ENCODE results near the gene LRRC7.
"Not testable (repeated sequence)": the region's sequence is repeated elsewhere in the genome, so short reads cannot be mapped to it uniquely, and the experiment has no call there.

Gene LRRC7

DNA sequence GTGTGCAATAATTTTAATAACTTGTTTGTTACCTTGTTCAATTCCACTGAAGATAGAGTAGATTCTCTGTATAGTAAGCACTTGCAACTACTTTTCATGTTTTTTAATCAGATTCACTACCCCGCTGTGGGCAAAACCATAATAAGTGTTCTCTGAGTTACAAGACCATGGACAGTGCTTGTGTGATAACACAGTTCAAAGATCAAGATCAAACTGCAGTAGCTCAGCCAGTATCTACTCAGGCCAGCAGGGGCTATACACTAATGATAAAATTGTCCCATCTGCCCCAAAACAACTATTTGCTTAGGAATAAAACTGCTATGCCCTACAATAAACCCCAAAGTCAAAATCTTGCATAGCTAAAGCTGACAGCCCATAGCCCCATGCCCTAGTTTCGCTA lies 129.6 kb downstream of the LRRC7 start:
- no peak for DNase-seq (ENCODE audit: low spot score)

- no peak for DNase-seq (ENCODE audit: low spot score)
Observed at GRCh38 chr1:69700770-69701169, 133.0 kb downstream of the LRRC7 start.

DNA sequence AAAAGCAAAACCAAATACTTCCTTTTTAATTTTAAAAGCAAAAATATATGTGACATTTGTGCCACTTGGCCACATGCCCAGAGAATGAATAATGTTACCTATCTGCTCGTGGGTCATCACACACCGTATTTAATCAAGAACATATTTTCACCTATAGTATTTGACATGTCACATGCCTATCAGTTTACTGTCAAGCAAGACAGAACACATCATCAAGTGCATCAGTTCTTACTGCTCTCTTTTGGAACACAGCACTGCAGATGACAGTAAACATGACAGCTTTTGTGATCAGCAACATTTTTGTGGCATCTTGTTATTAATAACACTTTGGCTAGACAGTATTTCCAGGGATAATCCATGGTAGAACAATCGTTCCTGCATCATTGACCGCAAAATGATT lies 134.4 kb downstream of the LRRC7 start:
- DNase-seq (ENCODE audit: low spot score), result no peak

DNA sequence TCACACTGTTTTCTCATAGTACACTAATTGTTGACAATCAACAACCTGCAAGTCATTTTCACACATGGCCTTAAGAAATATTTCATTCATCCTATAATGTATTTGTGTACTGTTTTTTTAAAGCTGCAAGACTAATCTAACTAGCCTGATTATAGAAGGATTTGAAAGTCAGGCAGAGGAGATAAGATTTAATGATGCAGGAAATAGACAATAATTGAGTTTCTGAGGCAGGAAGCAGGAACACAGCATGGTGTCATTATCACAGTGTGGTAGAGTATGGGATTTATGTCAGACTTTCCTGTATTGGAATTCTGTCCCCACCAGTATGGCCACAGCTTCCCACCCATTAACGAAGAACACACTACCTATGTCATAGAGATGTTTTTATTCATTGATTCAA lies 138.8 kb downstream of the LRRC7 start:
- DNase-seq (ENCODE audit: low spot score), result no peak

DNA sequence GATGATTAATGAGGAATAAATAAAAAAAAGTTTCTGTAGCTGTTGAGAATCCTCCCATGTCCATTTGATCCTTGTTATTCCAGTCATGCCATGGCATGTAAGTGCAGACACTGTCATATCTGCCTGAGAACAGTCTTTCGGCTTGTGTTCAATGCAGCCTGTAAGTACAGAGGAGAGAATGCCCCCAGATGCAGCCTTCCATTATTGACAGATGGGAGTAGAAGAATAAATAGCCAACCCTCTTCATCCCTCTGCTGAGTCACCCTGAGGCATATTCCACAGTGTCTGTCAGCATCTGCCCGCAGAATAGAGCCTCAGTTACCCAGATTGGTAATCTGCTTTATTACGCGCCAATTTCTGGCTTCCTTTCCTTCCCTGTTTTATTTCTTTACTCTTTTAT lies 139.4 kb downstream of the LRRC7 start:
- no peak for DNase-seq (ENCODE audit: low spot score)

DNA sequence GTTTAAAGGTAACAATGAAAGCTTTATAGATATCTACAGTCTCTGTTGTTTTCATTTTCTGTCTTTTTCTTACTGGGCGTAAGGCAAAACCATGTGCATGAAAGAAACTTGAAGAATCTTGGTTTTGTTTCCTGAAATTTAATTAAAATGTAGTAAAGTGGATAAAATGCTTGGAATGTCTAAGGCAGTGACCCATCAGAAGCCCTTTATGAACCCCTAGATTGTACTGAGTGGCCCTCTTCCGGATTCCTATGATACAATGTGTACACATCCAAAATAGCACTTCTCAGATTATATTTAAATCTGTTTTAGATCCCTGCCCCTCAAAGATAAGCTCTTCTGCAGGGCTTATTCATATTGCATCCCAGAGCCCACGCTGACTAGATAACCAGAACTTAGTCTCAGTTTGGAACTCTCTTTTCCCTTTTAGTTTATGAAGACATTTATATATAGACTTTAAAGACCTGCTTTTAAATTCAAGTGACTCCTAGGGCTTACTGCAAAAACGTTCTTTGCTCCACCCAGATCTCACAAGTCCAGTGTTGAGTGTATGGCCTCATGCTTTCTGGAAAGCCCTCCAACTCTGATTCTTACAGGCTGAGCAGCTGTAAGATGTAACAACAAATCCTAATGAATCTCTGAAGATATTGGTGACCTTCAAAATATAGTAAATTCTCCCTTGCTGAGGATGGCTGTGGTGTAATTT lies 142.9 kb downstream of the LRRC7 start:
- DNase-seq (ENCODE audit: low spot score), result no peak

DNA sequence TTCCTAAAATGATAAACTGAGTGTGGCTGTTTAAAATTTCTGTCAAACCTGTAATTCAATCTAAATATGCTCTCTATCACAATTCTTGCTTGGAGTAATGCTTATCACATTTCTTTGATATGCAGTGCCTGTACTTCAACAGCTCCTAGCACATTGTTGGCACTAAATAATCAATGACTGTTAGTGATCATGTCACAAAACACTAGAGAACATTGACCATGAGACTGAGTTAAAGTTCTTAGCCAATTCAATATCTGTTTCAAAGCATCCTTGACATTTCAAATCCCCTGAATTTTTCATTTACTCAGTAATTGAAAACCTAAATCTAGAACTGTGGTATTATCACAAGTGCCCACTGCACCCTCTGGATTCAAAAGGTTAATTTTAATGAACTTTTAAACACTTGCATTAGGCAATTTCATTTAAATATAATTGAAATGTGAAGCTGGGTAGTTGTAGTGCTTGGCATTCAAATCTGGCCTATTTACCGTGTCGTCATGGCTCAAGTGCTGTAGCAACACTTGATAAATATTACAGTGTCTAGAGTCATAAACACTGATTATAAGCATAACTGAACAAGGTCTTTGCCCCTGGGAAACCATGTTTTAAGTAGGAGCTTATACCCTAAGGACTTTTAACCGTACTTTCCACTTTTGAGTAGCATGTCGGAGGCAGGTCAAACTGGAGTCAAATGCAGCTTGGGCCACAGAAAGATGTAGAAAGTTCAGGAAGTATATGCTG lies 143.6 kb downstream of the LRRC7 start:
- no peak for DNase-seq (ENCODE audit: low spot score)

DNA sequence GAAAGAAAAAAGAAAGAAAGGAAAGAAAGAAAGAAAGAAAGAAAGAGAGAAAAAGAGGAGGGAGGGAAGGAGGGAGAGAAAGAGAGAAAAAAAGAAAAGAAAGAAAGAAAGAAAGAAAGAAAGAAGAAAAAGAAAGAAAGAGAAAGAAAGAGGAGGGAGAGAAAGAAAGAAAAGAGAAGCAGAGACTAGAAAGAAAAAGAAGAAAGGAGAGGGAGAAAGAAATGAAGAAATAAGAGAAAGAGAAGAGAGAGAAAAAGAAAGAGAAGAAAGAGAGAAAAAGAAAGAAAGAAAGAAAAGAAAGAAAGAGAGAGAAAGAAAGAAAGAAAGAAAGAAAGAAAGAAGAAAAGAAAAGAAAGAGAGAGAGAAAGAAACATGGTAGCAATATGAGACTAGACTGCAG lies 150.1 kb downstream of the LRRC7 start:
- not testable (repeated sequence) for DNase-seq (ENCODE audit: low spot score)

GRCh38 chr1:69728206-69728605 lies 160.5 kb downstream of the LRRC7 start:
- DNase-seq (ENCODE audit: low spot score), result no peak

DNA sequence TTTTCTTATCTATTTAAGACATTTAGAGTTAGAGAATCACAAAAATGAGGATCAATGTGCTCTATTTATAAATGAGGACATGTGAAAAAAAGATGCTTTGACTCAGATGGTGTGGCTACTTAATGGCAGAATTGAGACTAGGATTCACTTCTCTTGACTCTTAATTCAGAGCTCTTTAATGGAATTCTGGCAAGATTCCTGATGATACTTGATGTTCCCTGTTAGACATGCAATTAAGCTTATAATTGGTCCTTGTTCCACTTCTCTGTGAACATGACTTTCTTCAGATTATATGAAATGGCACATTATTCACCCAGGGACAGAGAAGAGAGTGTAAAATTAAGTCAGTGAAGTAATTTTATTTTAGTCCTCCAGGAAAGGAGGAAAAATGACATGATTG lies 165.3 kb downstream of the LRRC7 start:
- no peak for DNase-seq (ENCODE audit: low spot score)

GRCh38 chr1:69737527-69738185 lies 169.9 kb downstream of the LRRC7 start:
- DNase-seq (ENCODE audit: low spot score), result no peak

- no peak for DNase-seq (ENCODE audit: low spot score)
Observed at GRCh38 chr1:69738458-69739250, 170.9 kb downstream of the LRRC7 start.

DNA sequence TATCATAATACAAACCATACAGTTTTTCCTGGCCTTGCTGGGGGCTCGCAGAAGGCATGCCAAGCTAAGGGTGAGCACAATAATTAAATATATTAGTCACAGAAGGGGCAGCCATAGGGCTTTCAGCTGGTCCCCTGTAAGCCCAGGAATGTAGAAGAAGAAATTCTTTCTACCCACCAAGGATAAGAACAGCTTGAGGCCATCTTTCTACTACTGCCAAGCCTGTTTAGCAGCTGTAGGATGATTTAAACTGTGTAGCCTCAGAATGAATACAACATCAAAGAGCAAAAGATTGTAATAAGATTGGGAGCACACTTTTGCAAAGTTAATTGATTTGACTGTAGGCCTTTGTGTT lies 171.5 kb downstream of the LRRC7 start:
- DNase-seq (ENCODE audit: low spot score), result no peak

DNA sequence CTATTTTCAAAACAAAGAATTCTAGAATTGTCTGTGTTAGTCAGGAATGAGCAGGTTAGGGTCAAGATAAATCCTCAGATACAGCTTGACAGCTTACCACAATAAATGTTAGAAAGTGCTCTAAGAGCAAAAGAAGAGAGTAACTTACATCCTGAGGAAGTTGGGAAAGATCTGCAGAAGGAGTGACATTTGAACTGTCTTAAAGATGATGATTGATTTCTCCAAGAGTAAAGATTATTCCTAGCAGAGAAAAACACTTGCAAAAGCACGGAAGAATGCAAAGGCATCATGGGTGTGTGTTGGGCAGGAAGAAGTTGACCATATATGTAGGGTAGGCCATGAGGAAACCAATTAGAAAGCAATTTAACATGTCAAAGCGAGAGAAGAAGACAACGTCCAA lies 175.4 kb downstream of the LRRC7 start:
- DNase-seq (ENCODE audit: low spot score), result no peak

GRCh38 chr1:69744381-69744780 lies 176.7 kb downstream of the LRRC7 start:
- no peak for DNase-seq (ENCODE audit: low spot score)

GRCh38 chr1:69747207-69747606 lies 179.5 kb downstream of the LRRC7 start:
- DNase-seq (ENCODE audit: low spot score), result no peak

GRCh38 chr1:69750638-69751037 lies 182.9 kb downstream of the LRRC7 start:
- no peak for DNase-seq (ENCODE audit: low spot score)

- no peak for DNase-seq (ENCODE audit: low spot score)
Observed at GRCh38 chr1:69752831-69753230, 185.1 kb downstream of the LRRC7 start.

GRCh38 chr1:69754521-69754920 lies 186.8 kb downstream of the LRRC7 start:
- DNase-seq (ENCODE audit: low spot score), result no peak

GRCh38 chr1:69755647-69756046 lies 187.9 kb downstream of the LRRC7 start:
- DNase-seq (ENCODE audit: low spot score), result no peak

DNA sequence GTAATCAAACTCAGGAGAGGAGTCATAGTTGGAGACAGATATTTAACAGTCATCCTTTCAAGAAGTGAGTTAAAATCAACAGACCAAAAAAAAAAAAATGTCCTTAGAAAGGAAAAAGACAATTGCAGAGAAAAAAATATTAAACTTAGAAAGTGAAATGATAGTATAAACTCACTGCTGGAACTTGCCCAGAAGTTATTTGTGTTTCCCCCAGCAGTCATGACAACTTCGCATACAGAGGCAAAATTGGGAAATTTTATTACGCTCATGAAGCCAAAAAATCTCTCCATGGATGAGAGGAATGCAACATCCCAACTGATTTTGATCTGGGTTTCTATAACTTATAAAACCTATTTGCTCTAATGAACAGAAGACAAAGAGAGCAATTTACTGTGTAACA lies 198.2 kb downstream of the LRRC7 start:
- DNase-seq (ENCODE audit: low spot score), result no peak

GRCh38 chr1:69766431-69767180 lies 198.9 kb downstream of the LRRC7 start:
- DNase-seq (ENCODE audit: low spot score), result no peak
